ENCODE results near the gene NCKIPSD. TPM values are rescaled to one million over a fixed set of nuclear protein-coding genes. Genes with fewer than 3 reads are reported as not detected.

Gene NCKIPSD
- total RNA-seq, 1 donor from 2014 or later: 33.5 TPM

DNA sequence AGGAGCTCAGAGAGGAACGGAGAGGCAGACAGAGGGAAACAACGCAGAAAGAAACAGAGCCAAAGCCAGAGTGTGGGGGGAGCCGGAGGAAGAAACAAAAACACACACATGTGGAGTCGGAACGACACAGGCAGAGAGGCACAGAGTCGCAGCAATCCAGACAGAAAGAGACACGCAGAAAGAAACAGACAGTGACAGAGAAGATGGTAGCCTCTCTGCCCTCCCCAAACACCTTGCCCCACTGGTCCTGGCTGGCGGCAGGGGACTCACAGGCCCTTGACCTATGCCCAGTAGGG is 1.7 kb downstream of the NCKIPSD start:
- DNase-seq (ENCODE audit: low spot score in 2 of 2, unreplicated experiment in 2 of 2): no peak
- Mint-ChIP-seq H3K4me3 (peak overlapping the region; percentile 87), H3K27me3 (ENCODE audit: low read depth) (no peaks in the 10 kb centered on the region), H3K36me3 (peaks cover 27% of the 10 kb centered on the region), H3K9me3 (no peaks in the 10 kb centered on the region), H3K4me1 (peaks cover 29% of the 10 kb centered on the region), H3K27ac (peak overlapping the region; percentile 95)
- TF ChIP-seq, protein P1, sequence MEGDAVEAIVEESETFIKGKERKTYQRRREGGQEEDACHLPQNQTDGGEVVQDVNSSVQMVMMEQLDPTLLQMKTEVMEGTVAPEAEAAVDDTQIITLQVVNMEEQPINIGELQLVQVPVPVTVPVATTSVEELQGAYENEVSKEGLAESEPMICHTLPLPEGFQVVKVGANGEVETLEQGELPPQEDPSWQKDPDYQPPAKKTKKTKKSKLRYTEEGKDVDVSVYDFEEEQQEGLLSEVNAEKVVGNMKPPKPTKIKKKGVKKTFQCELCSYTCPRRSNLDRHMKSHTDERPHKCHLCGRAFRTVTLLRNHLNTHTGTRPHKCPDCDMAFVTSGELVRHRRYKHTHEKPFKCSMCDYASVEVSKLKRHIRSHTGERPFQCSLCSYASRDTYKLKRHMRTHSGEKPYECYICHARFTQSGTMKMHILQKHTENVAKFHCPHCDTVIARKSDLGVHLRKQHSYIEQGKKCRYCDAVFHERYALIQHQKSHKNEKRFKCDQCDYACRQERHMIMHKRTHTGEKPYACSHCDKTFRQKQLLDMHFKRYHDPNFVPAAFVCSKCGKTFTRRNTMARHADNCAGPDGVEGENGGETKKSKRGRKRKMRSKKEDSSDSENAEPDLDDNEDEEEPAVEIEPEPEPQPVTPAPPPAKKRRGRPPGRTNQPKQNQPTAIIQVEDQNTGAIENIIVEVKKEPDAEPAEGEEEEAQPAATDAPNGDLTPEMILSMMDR (IDR thresholded peaks at IDR 0.05; ENCODE audit: unreplicated experiment): no peak

DNA sequence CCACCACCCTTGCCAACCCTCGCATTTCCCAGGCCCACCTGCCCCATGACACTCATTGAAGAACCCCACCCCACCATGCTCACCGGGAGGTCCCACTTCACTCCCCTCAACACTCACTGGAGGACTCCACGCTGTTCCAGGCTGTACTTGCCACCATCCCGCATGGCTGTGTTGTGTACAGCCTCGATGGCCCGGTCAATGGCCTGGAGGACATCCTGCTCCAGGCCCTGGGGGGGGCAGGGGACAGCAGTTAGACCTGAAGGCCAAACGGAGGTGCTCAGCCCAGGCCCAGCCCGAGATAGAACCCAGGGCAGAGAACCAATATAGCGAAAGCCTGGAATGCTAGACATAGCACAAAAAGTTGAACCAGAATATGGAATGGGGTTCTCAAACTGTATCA is 2.9 kb downstream of the NCKIPSD start:
- Mint-ChIP-seq H3K27me3 (ENCODE audit: low read depth) (no peaks in the 10 kb centered on the region), H3K4me3 (peak overlapping the region; percentile 87), H3K36me3 (peaks cover 28% of the 10 kb centered on the region), H3K4me1 (peaks cover 29% of the 10 kb centered on the region), H3K9me3 (no peaks in the 10 kb centered on the region), H3K27ac (peak overlapping the region; percentile 95)
- TF ChIP-seq, protein P1 (IDR thresholded peaks at IDR 0.05; ENCODE audit: unreplicated experiment): no peak
- DNase-seq (ENCODE audit: low spot score in 2 of 2, unreplicated experiment in 2 of 2): no peak

- H3K27me3 Mint-ChIP-seq (ENCODE audit: low read depth): no peaks in the 10 kb centered on the region
- no peaks in the 10 kb centered on the region for H3K9me3 Mint-ChIP-seq
- H3K27ac Mint-ChIP-seq: no peak overlapping the region
- DNase-seq (ENCODE audit: low spot score in 2 of 2, unreplicated experiment in 2 of 2): no peak
- H3K4me1 Mint-ChIP-seq: peaks cover 29% of the 10 kb centered on the region
- TF ChIP-seq, protein P1 (IDR thresholded peaks at IDR 0.05; ENCODE audit: unreplicated experiment): no peak
- H3K4me3 Mint-ChIP-seq: no peak overlapping the region
- peaks cover 32% of the 10 kb centered on the region for H3K36me3 Mint-ChIP-seq
Observed at GRCh38 chr3:48681974-48682610, 3.6 kb downstream of the NCKIPSD start.

GRCh38 chr3:48681541-48681880 is 4.2 kb downstream of the NCKIPSD start:
- no peak for DNase-seq (ENCODE audit: low spot score in 2 of 2, unreplicated experiment in 2 of 2)
- peaks cover 30% of the 10 kb centered on the region for H3K36me3 Mint-ChIP-seq

GRCh38 chr3:48680811-48681540 is 4.7 kb downstream of the NCKIPSD start:
- no peaks in the 10 kb centered on the region for H3K27me3 Mint-ChIP-seq (ENCODE audit: low read depth)
- DNase-seq (ENCODE audit: low spot score in 2 of 2, unreplicated experiment in 2 of 2): no peak
- no peaks in the 10 kb centered on the region for H3K9me3 Mint-ChIP-seq
- H3K4me3 Mint-ChIP-seq: no peak overlapping the region
- TF ChIP-seq, protein P1 (IDR thresholded peaks at IDR 0.05; ENCODE audit: unreplicated experiment): no peak
- no peak overlapping the region for H3K27ac Mint-ChIP-seq
- H3K4me1 Mint-ChIP-seq: peaks cover 25% of the 10 kb centered on the region
- H3K36me3 Mint-ChIP-seq: peaks cover 30% of the 10 kb centered on the region

More at GRCh38 chr3:48681541-48681880, 4.2 kb downstream of the NCKIPSD start:
- TF ChIP-seq, protein P1 (IDR thresholded peaks at IDR 0.05; ENCODE audit: unreplicated experiment): no peak
- no peaks in the 10 kb centered on the region for H3K9me3 Mint-ChIP-seq
- H3K4me3 Mint-ChIP-seq: no peak overlapping the region
- H3K4me1 Mint-ChIP-seq: peaks cover 27% of the 10 kb centered on the region
- H3K27me3 Mint-ChIP-seq (ENCODE audit: low read depth): no peaks in the 10 kb centered on the region
- H3K27ac Mint-ChIP-seq: no peak overlapping the region
